GM19463 (cell line): ENCODE results near the gene DCHS1.

Experiments used
- ATAC-seq: cut with Tn5 transposase; IDR thresholded peaks from one replicate; pipeline ENCODE4 v1.9.1; 2021; ENCODE audit warnings: mild to moderate bottlenecking, moderate library complexity; ENCODE audit not compliant: unreplicated experiment

DCHS1 gene

GRCh38 chr11:6613496-6613895 lies 42.1 kb downstream of the DCHS1 start:
- ATAC-seq, result no peak

- peak; percentile 87 for ATAC-seq
Measured at GRCh38 chr11:6612213-6613041, 43.2 kb downstream of the DCHS1 start, which contains the start of gene TAF10. Gene TAF10 (minus strand): TSS chr11:6612216. CDS start chr11:6612189, 27 bp downstream.

DNA sequence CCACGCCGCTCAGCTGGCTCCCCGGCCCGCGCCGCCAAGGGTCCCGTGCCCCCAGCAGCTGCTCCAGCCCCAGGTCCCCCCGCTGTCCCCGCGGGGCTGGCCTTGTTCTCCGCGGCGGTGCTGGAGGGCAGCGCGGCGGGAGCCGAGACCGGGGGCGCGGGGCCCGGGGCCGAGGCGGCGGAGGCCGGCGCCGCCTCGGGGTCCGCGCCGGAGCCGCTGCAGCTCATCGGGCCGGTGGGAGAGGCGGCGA lies 43.7 kb downstream of the DCHS1 start:
- ATAC-seq, result peak; percentile 12

DNA sequence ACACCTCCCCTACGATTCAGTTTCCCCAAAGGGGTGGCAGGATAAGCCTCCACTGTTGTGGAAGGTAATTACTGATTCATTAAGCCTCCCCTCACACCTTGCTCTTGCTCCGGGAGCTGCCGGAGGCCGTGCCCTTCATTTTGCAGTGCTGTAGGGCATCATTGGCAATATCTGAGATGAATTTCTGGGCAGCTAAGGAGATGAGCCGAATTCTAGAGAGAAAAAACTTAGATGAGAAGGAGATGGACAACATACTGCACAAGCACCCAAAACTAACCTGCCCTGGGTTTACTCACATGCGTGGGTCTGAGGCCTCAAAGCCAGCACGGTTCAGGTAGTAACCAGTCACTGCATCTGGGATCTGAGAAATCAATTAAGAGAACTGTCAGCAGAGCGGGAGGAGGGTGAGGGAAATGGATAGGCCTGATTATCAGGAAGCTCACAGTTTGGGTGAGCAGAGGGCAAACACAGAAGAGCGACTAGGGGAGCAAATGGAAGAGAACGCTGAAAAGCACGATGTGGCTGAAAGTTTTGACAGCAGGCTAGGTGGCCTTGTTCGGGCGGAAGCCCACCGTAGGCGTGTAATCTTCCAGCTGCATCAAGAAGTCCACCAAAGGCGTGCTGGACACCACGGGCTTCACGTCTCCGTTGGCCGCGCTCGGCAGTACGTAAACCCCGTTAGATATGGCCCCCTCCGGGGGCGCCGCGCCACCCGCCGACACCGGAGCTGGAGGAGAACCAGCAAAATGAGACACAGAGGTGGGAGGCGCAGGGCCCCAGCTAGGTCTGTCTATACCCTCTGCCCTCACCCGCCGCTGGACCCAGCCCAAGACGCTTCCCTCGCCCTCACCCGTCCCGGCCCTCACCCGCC lies 44.3 kb downstream of the DCHS1 start:
- no peak for ATAC-seq

- no peak for ATAC-seq
Measured at GRCh38 chr11:6610591-6610990, 45.0 kb downstream of the DCHS1 start.

- ATAC-seq, result no peak
Measured at GRCh38 chr11:6609502-6610015, 46.0 kb downstream of the DCHS1 start.

DNA sequence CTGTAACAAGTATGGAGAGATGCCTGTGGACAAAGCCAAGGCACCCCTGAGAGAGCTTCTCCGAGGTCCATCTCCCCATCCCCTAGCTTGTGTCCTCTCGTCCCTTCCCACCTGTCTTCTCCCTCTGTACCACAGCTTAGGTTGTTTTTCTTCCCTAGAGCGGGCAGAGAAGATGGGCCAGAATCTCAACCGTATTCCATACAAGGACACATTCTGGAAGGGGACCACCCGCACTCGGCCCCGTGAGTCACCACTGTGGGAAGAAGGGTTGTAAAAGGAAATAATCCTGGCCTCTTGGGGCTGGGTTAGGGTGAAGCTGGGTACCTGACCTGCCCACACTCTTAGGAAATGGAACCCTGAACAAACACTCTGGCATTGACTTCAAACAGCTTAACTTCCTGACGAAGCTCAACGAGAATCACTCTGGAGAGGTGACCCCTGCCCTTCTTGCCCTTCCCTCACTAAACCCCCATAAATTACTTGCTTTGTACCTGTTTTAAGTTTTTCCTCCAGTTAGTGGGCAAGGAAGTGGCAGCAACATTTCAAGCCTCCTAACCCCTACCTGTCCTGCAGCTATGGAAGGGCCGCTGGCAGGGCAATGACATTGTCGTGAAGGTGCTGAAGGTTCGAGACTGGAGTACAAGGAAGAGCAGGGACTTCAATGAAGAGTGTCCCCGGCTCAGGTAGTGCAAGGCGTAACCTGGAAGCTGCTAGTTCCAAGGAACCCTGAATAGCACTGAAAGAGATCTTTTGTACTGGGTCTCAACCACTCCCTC lies 46.7 kb downstream of the DCHS1 start:
- no peak for ATAC-seq

DNA sequence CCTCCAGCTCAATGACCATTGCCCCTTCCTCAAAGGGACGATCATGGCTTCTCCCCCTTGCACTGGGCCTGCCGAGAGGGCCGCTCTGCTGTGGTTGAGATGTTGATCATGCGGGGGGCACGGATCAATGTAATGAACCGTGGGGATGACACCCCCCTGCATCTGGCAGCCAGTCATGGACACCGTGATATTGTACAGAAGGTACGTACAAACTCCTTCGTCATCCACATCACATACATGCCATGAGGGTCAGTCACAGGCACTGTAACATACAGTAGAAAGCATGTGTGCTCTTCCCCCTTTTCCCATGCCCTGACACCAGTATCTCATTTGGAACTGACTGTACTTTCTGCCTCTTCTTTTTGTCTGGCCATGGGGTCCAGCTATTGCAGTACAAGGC lies 47.6 kb downstream of the DCHS1 start:
- no peak for ATAC-seq

DNA sequence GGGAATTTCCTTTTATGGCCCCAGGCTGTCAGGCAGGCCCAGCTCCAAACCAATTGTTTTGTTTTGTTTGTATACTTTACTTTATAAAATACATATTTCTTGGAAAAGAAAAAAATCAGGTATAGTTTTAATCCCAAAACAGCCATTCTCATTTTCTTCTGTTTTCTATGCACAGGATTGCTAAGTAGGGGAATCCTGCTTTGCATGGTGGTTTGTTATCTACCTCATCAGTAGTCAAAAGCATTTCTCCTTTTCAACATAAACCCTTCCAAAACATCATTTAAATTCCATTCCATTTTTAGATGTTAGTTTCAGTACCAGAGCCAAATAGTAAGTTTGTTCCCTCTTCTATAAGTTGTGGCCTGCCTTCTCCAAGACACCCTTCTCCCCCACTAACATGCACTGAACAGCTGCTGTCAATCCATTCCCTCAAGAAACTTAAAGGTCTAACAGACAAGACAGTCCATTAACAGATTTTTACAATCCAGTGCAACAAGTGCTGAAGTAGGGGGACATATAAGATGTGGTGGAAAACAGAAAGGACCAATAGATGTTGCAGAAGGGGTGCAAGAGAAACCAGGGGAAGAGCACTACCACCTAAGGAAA lies 48.3 kb downstream of the DCHS1 start:
- ATAC-seq, result no peak

DNA sequence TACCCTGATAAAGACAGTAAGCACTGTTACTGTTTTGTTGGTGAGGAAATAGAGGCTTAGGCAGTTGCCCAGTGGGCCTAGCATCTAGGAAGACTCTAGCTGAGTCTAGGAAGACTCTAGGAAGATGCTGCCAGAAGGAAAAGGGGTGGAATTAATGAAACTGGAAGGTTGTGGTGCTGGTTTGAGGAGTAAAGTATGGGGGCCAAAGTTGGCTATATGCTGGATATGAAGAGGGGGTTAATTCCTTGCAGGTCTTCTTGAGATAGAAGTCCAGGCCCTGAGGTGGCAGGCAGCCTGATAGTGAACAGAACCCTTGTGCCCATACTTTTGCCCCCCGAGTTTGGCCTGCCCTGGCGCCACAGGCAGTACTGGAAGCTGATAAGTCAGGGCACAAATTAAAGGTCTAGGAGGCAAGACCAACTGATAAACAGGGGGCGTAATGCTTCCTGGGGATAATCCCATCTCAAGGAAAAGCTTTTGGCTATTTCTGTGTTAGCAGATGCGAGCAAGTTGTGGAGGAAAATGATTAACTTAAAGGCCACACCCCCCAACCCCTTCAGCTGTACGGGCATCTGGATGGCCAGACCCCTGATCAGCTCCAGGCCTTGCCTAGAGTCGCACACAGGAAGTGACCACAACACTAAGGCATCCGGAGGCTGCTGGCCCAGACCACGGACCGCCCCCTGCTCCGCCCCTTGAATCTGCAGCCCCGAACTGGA lies 49.0 kb downstream of the DCHS1 start:
- ATAC-seq, result peak; percentile 45

DNA sequence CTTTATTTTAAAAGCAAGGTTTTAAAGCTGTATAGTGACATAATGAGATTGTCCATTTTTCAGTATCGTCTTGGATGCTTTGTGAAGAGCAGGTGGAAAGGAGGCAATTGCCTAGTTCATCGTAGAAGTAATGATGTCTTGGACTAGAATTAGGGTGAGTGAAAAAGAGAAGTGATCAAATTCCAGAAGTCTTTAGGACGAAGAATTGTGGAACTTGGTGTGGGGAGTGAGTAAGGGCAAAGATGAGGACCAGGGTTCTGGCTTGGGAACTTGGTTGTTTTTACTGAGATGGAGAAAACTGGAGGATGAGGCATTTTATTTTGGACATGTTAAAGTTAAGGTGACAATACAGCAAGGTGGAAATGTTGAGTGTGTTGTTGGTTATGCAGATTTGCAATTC lies 50.8 kb downstream of the DCHS1 start:
- no peak for ATAC-seq

DNA sequence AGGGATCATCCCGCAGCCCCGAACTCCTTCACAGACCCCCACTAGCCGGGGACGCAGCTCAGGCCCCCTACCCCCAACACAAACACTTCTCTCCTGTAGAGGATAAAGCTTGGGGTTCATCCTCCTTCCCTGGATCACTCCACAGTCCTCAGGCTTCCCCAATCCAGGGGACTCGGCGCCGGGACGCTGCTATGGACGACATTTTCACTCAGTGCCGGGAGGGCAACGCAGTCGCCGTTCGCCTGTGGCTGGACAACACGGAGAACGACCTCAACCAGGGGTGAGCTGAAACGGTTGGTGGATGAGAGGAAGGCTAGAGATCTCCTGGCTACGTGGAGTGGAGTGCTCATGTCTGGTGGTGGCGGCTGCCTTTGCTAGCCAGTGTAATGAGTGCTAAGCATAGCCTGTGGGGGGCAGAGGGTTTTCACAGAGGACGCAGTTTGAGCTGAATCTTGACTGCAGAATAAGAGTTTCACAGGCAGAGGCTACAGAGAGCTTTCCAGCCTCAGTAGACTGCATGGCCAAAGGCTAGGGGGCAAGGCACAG lies 51.5 kb downstream of the DCHS1 start:
- peak; percentile 34 for ATAC-seq

DNA sequence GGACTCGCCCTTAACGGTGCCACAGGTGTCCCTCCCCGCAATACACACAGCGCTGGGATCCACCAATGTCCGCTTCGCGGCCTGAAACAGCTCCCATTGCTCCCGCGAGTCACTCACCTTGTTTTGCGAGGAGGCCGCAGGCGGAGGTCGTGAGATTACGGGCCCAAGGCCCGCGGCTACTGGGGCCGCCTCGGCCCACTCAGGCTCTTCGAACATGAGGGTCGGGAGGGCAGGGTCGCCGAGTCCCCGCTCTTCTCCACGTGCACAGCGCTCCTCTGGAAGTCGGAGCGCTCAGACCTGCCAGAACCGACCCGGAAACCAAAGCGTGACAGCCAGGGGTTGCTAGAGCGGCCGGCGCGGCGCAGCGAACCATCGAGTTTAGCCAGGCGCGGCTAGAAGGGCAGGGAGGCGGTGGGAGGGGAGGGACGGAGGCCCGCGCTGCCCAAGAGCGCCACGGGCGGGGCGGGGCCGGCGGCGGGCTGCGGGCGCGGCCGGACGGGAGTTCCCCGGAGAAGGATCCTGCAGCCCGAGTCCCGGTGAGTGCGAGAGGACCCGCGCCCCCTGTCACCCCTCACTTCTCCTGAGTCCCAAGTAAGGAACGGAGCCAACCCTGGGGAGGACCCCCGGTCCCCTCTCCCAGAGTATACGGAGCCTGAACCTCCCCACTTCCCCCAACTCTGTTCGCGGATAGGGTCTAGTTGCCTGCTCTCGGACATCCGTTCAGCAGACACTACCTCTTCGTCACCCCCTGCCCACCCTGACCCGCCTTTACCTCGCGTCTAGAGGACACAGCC lies 52.1 kb downstream of the DCHS1 start, which contains the start of the genes ILK and RRP8:
TSS of gene ILK (plus strand) at position 488 of the 794 bp plus-strand sequence. CDS start 498 bp downstream, outside the sequence.
TSS of gene RRP8 (minus strand) at position 330 of the 794 bp plus-strand sequence. CDS start at position 216, 114 bp downstream.
- ATAC-seq, result peak; percentile 76

DNA sequence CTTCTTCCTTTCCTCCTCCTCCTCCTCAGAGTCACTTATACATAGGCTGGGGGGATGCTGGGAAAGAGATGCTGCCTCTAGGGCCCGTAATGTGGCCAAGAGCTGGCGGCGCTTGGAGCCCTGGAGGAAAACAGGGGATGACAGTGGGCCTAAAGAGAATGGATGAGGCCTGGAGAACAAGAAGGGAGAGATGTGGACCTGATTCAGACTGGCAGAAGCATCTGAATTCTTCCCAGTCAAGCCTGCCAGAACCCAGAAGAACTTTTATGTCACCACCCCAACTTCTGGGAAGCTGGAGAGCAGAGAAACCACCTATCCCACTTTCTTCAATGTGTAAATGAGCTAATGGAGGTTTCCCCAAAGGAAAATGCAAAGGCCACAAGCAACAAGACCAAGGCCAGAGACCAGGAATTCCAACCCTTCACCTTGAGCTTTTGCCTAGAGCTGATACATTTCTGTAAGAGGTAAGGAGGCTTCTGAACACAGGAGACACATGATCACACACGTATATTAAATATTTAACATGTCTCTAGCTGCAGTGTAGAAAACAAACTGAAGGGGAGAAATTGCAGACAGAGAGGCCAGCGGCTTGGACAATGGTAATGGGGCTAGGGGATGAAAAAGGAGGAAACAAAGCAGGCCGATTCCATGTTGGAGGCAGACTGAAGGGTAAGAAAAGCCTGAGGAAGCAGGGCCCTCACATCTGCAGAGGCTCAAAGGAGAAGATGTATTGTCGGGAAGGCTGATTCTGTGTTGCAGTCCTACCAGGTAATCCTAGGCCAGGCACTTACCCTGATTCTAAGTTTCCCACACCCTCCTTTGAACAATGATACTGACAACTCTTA lies 53.3 kb downstream of the DCHS1 start:
- ATAC-seq, result no peak

GRCh38 chr11:6601041-6601461 lies 54.6 kb downstream of the DCHS1 start:
- no peak for ATAC-seq

GRCh38 chr11:6599881-6600390 lies 55.7 kb downstream of the DCHS1 start:
- no peak for ATAC-seq

DNA sequence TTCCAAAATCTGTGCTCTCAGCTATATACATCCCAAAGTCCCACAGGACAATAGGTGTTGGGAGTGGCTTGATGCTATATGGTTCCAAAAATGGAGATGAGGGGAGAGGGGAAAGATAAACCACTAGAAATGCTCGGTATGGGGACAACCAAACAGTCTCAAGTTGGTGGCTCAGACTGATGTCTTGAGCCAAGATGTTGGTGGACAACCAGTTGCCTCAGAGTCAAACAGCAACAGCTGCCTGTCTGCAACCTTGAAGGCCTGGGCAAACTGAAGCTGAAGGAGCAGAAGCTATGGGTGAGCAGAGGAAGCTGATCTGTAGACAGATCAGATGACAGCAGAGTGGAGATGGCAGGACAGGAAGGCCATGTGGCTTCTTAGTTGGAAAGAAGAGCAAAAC lies 56.2 kb downstream of the DCHS1 start:
- no peak for ATAC-seq

- no peak for ATAC-seq
Measured at GRCh38 chr11:6598555-6598954, 57.1 kb downstream of the DCHS1 start.
